HG03095 (cell line): Measurements from ENCODE around the gene KCNAB2.

Source experiments
- ATAC-seq: cut with Tn5 transposase; IDR thresholded peaks from one replicate; pipeline ENCODE4 v1.9.1; 2021; ENCODE audit warnings: moderate library complexity; ENCODE audit not compliant: unreplicated experiment

The KCNAB2 gene

DNA sequence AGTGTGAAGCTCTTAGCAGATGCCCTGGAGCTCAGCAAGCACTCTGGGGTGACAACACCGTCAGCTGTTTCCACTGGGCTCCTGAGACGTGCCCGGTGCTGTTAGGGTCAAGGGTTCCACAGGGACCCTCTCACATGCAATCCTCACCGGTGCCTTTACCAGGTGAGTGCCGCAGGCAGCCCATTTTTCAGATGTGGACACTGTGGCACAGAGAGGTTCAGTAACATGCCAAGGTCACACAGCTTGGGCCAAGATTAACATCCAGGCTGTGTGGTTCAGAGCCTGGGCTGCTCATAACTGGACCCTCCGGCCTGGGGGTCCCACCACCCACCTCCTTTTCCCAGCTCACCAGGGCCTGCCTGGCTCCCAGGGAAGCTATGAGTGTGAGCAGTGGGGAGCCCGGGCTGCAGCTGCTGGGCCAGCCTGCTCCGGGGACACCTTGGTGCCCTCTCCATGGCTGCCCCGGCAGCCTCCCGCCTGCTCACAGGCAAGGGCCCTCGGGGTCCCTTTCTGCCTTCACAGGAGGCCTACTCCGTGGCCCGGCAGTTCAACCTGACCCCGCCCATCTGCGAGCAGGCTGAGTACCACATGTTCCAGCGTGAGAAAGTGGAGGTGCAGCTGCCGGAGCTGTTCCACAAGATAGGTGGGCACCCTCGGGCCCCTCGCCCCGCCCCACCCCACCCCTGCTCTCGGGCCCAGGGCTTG lies 49.3 kb downstream of the KCNAB2 start:
- no peak for ATAC-seq

DNA sequence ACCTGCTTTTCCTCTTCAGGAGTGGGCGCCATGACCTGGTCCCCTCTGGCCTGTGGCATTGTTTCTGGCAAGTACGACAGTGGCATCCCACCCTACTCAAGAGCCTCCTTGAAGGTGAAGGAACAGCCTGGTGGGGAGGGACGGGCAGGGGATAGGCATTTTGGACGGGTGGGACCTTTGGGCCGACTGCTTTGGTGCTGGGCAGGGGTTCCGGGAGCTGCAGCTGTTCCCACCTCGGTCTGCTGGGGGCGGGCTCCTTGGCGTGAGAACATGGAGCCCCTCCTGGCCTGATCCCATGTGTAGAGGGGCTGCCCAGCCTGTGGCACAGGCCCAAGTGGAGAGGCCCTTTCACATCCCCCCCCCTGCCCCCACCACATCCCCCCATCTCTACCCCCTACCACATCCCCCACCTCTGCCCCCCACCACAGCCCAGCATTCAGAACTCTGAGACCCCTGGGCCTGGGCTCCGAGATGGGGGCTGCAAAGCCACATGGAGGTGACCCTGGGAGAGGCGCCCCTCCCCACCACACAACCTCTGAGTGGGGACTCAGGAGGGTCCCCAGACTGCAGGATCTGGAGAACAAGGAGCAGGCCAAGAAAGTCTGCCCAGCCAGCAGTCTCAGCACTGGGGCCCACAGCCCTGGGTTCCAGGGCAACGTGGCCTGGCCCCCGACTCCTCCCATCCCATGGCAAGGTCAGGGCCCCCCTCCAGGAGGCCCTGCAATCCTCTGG lies 50.0 kb downstream of the KCNAB2 start:
- no peak for ATAC-seq

DNA sequence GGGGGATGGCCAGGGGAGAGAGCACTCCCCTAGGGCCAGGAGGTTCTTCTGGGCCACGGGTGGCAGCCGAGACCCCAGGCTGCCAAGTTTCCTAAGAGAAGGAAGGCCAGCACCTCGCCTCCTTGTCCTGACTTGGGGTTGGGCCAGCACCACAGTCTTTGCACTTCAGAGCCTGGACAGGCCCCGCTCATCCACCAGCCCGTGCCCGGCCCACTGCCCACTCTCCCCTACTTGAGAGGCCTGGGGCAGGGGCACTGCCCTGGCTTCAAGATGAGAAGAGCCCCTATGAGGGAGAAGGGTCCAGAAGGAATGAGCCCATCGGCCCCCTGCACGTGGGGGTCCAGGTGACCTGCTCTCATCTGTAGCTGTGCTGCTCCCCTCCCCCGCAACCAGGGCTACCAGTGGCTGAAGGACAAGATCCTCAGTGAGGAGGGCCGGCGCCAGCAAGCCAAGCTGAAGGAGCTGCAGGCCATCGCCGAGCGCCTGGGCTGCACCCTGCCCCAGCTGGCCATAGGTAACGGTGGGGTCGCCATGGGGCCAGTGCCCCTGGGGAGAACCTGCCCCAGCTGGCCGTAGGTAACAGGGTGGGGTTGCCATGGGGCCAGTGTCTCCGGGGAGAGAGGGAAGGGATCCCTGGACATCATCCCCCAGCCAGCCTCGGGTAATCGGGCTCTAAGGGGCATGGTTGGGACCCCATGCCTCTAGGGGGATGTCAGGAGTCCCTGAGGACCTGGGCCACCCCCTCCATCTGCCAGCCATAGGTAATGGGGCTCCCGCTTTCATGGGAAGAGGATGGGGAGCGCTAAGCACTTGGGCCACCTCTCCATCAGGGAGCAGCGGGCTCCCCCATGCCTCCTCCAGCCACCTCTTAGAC lies 50.8 kb downstream of the KCNAB2 start:
- ATAC-seq, result no peak

DNA sequence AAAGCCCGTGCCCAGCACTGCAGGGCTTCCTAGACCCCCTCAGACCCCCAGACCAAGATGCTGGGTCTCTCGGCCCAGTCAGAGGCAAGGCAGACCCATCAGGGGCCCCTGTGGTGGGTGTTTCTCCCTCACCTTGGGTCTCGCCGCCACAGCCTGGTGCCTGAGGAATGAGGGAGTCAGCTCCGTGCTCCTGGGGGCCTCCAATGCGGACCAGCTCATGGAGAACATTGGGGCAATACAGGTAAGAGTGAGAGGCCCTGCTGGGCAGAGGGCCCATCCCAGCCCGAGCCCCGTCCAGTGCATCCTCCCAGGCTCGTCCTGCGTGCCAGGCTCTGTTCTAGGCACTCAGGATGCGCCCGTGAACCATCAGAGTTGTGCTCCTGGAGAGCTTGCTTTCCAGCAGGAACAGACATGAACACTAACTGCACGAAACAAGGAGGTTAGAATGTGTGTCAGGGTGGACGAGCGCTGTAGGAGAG lies 51.5 kb downstream of the KCNAB2 start:
- no peak for ATAC-seq

GRCh38 chr1:6097824-6098223 lies 52.1 kb downstream of the KCNAB2 start:
- ATAC-seq, result no peak

- no peak for ATAC-seq
Observed at GRCh38 chr1:6098303-6099215, 52.9 kb downstream of the KCNAB2 start.

GRCh38 chr1:6099297-6099696 lies 53.6 kb downstream of the KCNAB2 start:
- no peak for ATAC-seq

DNA sequence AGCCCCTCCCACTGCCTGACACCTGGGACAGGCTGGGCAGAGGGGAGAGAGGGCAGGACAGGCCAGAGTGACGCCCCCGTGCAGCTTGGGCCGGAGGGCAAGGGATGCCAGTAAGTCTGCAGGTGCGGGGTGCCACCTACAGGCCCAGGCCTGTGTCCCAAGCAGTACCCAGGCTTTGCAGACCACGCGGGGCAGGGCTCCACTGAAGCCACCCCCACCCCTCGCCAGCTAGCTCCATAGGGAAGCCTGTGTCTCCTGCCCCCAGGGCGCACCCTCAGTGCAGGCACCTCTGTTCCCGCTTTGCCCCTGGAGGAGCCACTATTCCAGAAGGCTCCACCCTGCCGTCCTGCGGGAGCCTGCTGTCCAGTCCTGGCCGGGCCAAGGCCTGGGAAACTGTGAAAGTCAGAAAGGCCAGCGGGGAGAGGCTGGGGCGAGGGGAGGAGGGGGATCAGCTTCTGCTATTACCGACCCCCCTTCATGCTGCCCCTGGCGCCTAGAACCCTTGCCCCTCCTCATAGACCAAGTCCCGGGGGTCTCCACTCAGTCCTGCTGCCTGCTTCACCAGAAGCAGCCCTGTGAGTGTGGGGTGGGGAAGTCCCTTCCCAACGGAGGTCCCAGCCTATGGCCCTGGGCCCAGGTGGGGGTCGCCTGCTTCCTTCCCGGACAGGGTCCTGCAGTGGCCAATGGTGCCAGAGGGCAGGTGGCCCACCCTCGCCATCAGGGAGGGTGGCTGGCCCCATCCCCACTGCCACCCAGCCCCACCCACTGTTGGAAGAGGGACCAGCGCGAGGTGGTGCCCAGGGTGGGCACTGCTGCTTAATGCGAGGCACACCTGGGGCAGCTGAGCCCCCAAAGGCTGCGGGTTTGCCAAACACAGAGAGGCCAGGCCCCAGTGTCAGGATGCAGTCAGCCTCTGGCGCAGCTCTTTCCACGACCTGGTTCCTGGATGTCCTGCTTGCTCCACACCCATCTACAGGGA lies 54.4 kb downstream of the KCNAB2 start:
- ATAC-seq, result no peak

GRCh38 chr1:6100861-6101783 lies 55.4 kb downstream of the KCNAB2 start:
- no peak for ATAC-seq

DNA sequence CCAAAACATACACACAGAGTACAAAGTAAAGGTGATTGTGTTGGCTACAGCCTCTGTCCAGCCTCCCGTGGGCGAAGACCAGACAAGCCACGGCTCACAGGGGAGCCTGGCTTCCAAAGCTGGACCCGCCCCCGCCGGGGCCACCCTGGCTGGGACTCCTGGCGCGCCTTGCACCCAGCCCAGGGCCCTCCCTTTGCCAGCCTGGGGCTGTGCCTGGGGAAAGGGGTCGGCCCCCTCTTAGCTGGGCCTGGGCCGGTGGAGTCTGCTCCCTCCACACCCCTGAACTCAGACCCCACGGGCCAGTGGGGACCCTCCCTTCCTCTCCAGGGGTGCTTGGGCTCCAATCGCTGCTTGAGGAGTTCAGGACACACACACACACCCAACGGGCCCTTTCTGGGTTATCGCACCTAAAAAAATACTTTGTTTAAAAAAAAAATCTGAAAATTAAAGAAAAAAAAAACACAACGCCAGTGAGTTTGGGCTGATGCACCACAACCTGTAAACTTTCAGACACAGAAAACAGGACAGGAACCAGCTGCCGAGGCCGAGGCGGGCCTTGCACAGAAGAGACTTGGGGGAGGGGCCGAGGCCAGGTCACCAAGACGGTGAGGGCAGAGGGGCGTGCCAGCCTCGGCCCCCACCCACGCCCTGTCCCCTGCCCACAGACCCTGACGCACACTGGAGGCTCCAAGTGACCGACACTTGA lies 56.3 kb downstream of the KCNAB2 start:
- no peak for ATAC-seq

DNA sequence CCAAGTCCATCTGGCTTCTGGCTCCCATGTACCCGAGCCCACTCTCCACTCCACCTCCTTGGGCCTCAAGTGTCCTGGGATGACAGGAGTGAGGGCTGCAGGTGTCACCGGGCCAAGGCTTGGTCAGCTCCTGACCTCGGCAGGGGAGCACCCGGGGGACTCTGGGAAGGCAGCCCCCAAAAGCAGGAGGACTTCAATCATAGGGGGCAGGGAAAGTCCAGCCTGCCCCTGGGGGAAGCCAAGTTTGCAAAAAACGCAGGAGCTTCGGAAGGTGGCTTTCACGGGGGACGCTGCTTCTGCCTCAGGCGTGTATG lies 56.8 kb downstream of the KCNAB2 start:
- ATAC-seq, result no peak

DNA sequence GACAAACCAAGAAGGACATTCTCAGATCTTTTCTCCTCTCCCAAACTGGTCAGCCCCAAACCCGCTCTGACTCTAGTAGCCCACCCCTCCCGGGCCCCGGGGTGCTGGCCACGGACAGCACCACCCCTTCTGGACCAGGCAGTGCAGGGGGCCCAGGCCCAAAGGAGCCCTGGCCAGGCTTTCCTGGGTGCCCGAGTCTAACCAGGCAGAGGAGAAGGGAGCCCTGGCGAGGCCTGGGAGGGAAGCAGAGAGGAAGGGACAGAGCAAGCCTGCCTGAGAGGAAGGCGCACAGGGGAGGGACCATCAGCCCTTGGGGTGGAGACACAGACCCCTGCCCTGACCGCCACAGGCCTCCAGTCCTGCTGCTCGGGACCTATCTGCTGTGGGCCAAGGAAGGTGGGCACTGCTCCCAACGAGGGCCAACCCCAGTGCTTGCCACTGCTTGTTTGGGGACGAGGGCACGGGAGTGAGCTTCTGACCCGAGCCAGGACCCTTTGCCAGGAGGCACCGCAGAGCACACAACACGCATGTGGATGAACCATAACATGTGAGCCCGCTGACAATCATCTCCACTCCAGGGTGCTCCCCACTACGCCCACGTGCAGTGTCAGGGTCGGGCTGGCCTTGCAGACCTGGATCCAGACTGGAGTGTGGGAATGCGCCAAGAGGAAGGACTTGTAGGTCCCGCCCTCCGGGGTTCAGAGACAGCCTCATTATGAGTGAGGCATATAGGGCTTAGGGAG lies 57.6 kb downstream of the KCNAB2 start:
- ATAC-seq, result no peak

- no peak for ATAC-seq
Observed at GRCh38 chr1:6103854-6104530, 58.3 kb downstream of the KCNAB2 start.

GRCh38 chr1:6104631-6105030 lies 58.9 kb downstream of the KCNAB2 start:
- no peak for ATAC-seq

DNA sequence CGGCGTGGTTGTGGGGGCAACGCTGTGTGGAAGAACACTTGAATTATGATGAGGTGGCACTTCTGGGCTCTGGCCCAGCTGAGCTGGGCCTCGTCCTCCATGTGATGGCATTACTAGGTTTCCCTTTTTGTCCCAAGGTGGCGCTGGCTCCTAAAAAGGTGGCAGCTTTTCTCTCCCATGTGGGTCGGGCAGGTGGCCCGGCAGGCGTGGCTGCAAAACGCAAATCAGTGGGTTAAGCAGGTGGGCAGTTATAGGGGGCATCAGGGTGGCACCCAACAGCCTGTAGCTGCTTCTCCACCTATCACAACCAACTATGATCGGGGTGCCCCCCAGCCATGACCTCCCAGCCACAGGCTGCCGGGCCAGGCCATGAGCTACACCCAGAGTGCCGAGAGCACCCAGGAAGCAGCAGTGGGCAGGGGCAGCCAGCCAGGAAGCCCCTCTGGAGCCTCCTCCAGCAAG lies 59.6 kb downstream of the KCNAB2 start:
- ATAC-seq, result no peak

GRCh38 chr1:6105763-6106162 lies 60.1 kb downstream of the KCNAB2 start:
- ATAC-seq, result no peak
